Measurements from ENCODE around the gene NDUFS6. TPM values are rescaled to one million over a fixed set of nuclear protein-coding genes. Genes with fewer than 3 reads are reported as not detected.

The NDUFS6 gene
- total and polyA plus RNA-seq, 8 donors = 26.8 to 55.8 (median 40.7) TPM

DNA sequence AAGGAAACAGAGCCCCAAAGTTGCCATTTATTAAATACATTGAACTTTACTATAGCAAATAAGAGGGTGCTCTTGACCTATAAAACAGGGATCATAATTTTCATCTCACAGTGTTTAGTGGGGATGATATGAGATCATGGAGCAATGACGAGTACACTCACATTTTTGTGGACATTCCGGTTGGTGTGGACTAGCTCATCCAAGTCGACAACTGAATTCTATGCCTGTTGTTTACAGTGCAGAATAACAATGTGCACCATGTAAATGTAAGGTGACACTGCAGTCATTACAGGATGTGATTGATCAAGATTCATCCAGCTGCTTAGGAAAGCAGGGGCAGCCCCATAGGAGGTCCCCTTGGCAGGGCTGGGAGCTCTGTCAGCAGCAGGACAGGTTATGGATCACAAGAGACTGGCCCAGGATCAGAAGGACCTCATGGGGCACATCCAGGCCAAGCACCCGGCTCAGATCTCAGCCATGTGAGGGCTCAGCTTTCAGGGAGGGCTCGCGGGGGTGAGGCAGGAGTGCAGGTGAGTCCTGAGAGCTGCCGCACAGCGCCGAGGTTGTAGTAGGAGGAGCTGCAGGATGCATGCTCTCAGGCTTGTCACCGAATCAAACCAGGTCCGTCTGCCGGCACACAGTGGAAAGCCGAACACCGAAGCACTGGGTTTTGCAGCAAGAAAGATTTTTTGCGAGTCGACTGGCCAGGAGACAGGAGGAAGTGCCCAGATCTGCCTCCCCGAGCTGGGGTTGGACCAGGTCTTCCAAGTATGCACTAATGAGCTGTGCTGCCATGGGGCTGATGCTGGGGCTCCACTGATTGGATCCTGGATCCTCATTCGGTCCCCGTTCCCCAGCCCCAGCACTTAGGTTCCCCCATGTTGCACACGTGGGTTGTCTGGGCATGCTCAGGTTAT lies 29.8 kb upstream of the NDUFS6 start:
- intact Hi-C loops (cut with DNase I) = no loop called here
- no peak for ATAC-seq
- Histone ChIP-seq H3K27me3 (peaks cover 0 to 41% of the 10 kb centered on the region in 2 donors), H3K27ac (no peak overlapping the region), H3K4me3 (no peak overlapping the region), H3K36me3 (no peaks in the 10 kb centered on the region), H3K9me3 (no peaks in the 10 kb centered on the region), H3K4me1 (no peaks in the 10 kb centered on the region)
- TF ChIP-seq, protein P1, sequence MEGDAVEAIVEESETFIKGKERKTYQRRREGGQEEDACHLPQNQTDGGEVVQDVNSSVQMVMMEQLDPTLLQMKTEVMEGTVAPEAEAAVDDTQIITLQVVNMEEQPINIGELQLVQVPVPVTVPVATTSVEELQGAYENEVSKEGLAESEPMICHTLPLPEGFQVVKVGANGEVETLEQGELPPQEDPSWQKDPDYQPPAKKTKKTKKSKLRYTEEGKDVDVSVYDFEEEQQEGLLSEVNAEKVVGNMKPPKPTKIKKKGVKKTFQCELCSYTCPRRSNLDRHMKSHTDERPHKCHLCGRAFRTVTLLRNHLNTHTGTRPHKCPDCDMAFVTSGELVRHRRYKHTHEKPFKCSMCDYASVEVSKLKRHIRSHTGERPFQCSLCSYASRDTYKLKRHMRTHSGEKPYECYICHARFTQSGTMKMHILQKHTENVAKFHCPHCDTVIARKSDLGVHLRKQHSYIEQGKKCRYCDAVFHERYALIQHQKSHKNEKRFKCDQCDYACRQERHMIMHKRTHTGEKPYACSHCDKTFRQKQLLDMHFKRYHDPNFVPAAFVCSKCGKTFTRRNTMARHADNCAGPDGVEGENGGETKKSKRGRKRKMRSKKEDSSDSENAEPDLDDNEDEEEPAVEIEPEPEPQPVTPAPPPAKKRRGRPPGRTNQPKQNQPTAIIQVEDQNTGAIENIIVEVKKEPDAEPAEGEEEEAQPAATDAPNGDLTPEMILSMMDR (IDR thresholded peaks at IDR 0.05) = no peak
- peak in 1 of 4 donors; percentile 39 for DNase-seq

DNA sequence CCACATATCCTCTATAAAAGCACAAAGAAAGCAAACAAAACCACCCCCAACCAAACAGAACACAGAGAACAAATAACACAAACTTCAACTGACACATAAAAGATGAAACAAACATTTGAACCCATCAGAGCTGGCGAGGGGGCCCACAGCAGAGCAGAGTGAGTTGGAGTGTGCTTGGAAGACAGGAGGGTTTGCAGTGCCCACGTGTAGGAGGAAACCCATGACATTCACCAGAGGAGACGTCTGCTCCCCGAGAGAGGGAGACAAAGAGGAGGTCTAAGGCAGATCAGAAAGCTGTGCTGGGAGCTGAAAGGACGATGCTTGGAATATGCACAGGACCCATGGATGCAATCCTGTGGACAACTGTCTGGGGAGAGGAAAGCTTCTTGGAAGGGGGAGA lies 28.6 kb upstream of the NDUFS6 start:
- no peak for DNase-seq
- H3K27ac ChIP-seq = no peak overlapping the region
- no peaks in the 10 kb centered on the region for H3K36me3 ChIP-seq
- no peaks in the 10 kb centered on the region for H3K4me1 ChIP-seq
- intact Hi-C loops (cut with DNase I) = no loop called here
- TF ChIP-seq, protein P1 (IDR thresholded peaks at IDR 0.05) = no peak
- H3K27me3 ChIP-seq = peaks cover 0 to 30% of the 10 kb centered on the region in 2 donors
- H3K9me3 ChIP-seq = no peaks in the 10 kb centered on the region
- no peak overlapping the region for H3K4me3 ChIP-seq
- no peak for ATAC-seq

DNA sequence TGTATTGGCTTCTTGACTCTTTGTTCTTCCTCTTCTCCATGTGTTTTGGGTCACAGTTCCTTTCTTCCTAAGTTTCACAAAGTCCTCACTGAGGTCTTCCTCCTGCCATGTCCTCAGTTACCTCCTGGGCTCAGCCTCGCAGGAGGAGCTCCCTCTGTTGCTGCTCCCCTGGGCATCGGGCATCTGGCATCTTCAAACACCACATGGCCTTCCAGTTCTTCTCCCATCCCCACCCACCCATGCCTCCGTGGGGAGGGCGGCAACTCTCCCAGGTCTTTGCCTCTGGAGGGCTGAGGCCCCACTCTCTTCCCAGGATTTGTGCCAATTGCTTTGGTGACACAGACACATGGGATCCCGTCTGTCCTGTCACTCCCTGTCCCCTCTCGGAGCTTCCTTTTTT lies 24.4 kb upstream of the NDUFS6 start:
- TF ChIP-seq, protein P1 (IDR thresholded peaks at IDR 0.05) = no peak
- no peaks in the 10 kb centered on the region for H3K9me3 ChIP-seq
- no peaks in the 10 kb centered on the region for H3K36me3 ChIP-seq
- DNase-seq = peak in 1 of 4 donors; percentile 45
- intact Hi-C loops (cut with DNase I) = no loop called here
- H3K27me3 ChIP-seq = peaks cover 0 to 7% of the 10 kb centered on the region in 2 donors
- H3K27ac ChIP-seq = no peak overlapping the region
- no peak overlapping the region for H3K4me3 ChIP-seq
- no peak for ATAC-seq
- no peaks in the 10 kb centered on the region for H3K4me1 ChIP-seq

DNA sequence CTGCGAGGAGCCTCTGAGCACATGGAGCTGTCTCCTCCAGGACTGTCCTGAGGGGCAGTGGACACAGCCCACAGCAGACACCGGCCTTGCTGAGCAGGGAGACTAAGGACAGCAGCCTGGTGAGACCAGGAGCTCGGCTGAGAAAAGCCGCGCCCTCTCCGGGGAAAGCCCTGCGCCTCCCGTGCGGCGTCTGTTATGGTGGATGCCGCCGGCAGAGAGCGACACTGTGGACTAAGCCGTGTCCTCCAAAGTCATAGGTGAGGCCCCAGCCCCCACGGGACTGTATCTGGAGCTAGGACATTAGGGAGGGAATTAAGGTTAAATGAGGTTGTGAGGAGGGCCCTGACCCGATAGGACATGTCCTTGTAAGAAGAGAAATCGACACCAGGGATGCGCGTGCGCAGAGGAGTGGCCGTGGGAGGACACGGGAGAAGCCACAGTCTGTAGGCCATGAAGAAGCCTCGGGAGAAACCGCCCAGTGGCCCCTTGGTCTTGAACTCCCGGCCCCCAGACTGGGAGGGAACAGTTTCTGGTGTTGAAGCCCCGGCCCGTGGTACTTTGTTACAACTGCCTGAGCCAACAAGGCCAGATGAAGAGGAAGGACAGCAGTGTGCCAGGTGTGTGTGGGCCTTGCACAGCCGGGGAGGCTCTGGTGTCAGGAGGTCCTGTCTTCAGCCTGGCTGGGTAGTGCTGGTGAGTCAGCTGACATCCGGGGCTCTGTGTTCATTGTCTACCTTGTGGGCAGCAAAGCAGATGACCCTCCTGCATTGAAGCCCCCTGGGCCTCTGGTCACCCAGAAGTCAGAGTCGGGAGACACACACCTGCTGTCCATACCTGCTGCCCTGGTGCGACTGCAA lies 23.7 kb upstream of the NDUFS6 start:
- no peaks in the 10 kb centered on the region for H3K36me3 ChIP-seq
- intact Hi-C loops (cut with DNase I) = no loop called here
- no peaks in the 10 kb centered on the region for H3K4me1 ChIP-seq
- H3K4me3 ChIP-seq = no peak overlapping the region
- ATAC-seq (no peak), DNase-seq (peak in 2 of 4 donors; percentile 21 to 64)
- no peaks in the 10 kb centered on the region for H3K9me3 ChIP-seq
- TF ChIP-seq, protein P1 (IDR thresholded peaks at IDR 0.05) = no peak
- H3K27me3 ChIP-seq = peaks cover 0 to 12% of the 10 kb centered on the region in 2 donors
- no peak overlapping the region for H3K27ac ChIP-seq
